H54 (cell line): ENCODE measurements around the gene LYRM7.

Source experiments
- DNase-seq: peaks from one replicate; pipeline ENCODE4 v3.0.0; 2011; ENCODE audit warnings: low spot score, mixed read lengths; ENCODE audit not compliant: insufficient read length
- FAIRE-seq: peaks from 3 replicates; lab custom pipeline; 2011; peaks lifted over from hg19 to GRCh38; lab: Jason Lieb, UNC
- POLR2A ChIP-seq: IDR thresholded peaks from 2 replicates; pipeline ENCODE4 v1.6.1; 2011; ENCODE audit warnings: low read depth, mild to moderate bottlenecking, low read length

Gene LYRM7

GRCh38 chr5:131221888-131222287, 51.1 kb downstream of the LYRM7 start:
- peak; percentile 68 for FAIRE-seq

GRCh38 chr5:131222731-131223130, 52.0 kb downstream of the LYRM7 start:
- DNase-seq (no peak), FAIRE-seq (no peak)
- TF ChIP-seq POLR2A = no peak

More at GRCh38 chr5:131221888-131222287, 51.1 kb downstream of the LYRM7 start:
- peak; percentile 6 for DNase-seq
- no peak for TF ChIP-seq POLR2A

DNA sequence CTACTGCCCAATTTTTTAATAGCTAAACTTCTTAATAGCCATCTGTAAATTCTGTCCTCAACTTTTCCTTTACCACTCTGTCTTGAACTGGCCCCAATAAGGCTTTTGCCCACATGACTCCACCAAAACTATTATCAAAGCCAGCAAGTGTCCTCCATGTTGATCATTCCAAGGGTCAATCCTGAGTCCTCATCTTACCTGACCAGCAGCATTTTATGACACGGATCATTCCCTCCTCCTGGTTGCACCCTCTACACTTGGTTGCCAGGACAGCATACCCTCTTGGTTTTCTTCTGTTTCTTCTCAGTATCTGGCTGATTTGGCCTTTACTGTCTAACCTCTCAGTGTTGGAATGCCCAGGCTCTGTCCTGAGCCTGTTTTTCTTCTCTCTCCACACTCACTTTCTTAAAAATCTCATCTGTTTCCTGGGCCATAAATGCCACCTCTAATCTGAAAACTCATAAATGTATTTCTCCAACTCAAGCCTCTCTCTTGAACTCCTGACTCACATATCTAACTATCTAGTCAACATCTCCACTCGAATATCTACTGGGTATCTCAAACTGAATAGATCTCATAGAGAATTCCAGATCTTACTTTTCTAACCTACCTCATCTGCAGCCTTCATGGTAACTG, 53.1 kb downstream of the LYRM7 start:
- FAIRE-seq (no peak), DNase-seq (no peak)
- TF ChIP-seq POLR2A = no peak

GRCh38 chr5:131224387-131225201, 53.9 kb downstream of the LYRM7 start:
- FAIRE-seq (no peak), DNase-seq (no peak)
- no peak for TF ChIP-seq POLR2A

- DNase-seq (no peak), FAIRE-seq (no peak)
- no peak for TF ChIP-seq POLR2A
Observed at GRCh38 chr5:131225282-131225974, 54.7 kb downstream of the LYRM7 start.

DNA sequence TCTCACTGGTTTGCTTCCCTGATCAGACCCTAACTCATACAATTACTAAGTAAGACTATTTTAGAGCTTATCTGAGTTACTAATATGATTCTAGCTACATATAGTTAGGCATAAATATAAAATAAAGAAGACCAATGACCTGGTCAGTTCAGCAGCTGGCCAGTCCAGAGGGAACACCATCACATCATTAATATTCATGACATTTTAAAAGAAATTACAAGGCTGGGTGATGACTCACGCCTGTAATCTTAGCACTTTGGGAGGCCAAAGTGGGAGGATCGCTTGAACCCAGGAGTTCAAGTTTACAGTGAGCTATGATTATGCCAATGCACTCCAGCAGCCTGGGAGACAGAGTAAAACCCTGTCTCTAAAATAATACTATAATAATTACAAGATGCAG, 56.2 kb downstream of the LYRM7 start:
- TF ChIP-seq POLR2A = no peak
- FAIRE-seq (no peak), DNase-seq (no peak)

GRCh38 chr5:131228646-131229045, 57.9 kb downstream of the LYRM7 start:
- no peak for TF ChIP-seq POLR2A
- no peak for DNase-seq
- no peak for FAIRE-seq

DNA sequence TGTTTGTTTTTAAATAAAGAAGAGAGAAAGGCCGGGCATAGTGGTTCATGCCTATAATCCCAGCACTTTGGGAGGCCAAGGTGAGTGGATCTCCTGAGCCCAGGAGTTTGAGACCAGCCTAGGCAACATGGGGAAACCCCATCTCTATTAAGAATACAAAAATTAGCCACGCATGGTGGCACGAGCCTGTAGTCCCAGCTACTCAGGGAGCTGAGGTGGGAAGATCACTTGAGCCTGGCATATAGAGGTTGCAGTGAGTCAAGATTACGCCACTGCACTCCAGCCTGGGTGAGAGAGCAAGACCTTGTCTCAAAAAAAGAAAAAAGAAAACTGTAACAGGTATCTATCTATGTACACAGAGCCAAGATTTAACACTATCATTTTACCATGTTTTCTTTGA, 58.9 kb downstream of the LYRM7 start:
- no peak for TF ChIP-seq POLR2A
- DNase-seq = no peak
- FAIRE-seq = no peak

DNA sequence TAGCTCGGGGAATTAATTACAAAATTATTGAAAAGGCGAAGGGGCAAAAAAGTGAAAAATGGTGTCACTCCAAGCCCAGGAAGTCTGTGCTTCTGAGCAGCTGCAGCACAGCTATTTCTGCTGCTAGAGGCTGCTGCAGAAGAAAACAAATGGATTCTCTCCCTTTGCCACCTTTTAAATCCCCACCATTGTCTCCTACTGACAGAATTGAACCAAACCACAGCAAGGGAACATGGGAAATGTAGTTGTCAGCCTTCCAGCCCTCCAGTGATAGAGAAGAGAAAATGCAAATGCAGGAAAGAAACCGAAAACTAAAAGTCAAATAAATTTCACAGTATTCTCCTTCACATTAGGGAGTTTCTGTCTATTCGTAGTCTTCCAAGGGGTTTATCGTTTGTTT, 59.7 kb downstream of the LYRM7 start:
- DNase-seq (no peak), FAIRE-seq (no peak)
- TF ChIP-seq POLR2A = no peak

GRCh38 chr5:131239686-131240085, 68.9 kb downstream of the LYRM7 start:
- no peak for FAIRE-seq
- TF ChIP-seq POLR2A = no peak
- no peak for DNase-seq

- DNase-seq = no peak
- no peak for TF ChIP-seq POLR2A
- FAIRE-seq = peak; percentile 93
Observed at GRCh38 chr5:131242728-131243255, 72.0 kb downstream of the LYRM7 start.

DNA sequence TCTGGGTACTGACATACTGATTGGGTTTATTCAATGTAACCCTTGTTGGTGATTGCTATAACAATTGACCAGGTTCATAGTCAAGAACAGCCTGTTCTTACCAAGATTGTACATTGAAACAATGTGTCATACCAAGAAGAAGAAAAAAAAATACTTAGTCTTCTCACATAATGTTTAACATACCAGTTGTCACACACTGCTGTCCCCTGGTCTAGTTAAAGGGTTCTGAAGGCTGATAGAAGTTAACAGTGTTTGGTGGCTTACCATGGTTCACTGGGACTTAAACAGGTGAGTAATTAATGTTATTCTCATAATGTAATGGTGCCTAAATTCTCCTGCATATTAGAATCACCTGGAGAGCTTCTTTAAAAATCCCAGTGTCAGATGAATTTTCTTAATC, 74.6 kb downstream of the LYRM7 start:
- TF ChIP-seq POLR2A = no peak
- FAIRE-seq (no peak), DNase-seq (no peak)

- no peak for TF ChIP-seq POLR2A
Observed at GRCh38 chr5:131245948-131246347, 75.2 kb downstream of the LYRM7 start.

DNA sequence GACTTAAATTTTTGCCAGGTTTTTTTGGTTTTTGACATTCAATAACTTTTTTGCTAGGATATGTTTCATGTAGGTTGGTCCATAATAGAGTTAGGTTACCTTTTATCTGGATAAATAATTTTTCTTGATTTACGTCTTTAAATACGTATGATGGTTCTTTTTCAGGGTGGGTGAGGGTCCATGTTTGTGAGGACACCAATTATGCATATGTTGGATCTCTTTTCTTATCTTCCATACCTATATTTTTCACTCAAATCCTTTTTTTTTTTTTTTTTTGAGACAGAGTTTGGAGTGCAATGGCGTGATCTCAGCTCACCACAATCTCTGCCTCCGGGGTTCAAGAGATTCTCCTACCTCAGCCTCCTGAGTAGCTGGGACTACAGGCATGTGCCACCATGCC, 75.8 kb downstream of the LYRM7 start:
- DNase-seq (no peak), FAIRE-seq (no peak)
- TF ChIP-seq POLR2A = no peak

More at GRCh38 chr5:131245948-131246347, 75.2 kb downstream of the LYRM7 start:
- DNase-seq (no peak), FAIRE-seq (no peak)
